Stimulated activated CD4-positive, alpha-beta T cell treated with anti-CD3 and anti-CD28 coated beads, TNF-alpha, amount 100 ng/mL, for 48 hours (primary cell): Measurements from ENCODE around the gene CKMT2.

Source experiments
- DNase-seq, 3 donors: peaks; one replicate each; pipeline ENCODE4 v3.0.0-alpha.2; 2020; ENCODE audit warnings: low read depth in 3 of 3

CKMT2 gene

DNA sequence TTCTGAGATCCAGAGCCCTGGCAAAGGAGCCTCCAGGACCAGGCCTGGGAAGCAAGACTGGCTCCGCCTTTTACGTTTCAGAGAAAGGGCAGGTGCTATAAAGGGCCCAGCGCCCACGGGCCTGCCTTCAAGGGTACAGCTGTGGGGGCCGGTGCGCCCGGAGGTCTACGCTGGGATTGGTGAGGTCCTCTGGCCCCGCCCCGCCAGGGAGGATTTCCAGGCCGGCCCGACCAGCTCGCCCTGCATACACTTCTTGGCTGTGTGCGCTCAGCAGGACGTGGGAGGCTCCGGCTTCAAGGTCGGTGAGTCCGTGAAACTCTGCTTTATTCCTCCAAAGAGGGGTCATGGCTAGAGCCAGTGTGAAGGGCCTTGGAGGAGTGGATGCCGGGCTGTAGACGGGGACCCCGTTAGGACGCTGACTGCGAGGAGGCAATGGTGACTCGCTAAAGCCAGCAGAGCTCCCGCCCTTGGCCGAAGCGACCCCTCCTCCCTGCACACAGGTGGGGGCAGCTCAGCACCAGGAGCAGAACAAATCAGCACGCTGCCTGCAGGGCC is at the start of gene CKMT2:
CKMT2 (plus strand) TSS at position 243 of the 555 bp plus-strand sequence. CDS start 17,811 bp downstream, outside the sequence.
- no peak for DNase-seq

- no peak for DNase-seq
Observed at GRCh38 chr5:81183811-81184748, 49.0 kb upstream of the CKMT2 start.

GRCh38 chr5:81184749-81185110 is 48.4 kb upstream of the CKMT2 start:
- no peak for DNase-seq

- DNase-seq, result no peak
Observed at GRCh38 chr5:81187885-81188284, 45.2 kb upstream of the CKMT2 start.

DNA sequence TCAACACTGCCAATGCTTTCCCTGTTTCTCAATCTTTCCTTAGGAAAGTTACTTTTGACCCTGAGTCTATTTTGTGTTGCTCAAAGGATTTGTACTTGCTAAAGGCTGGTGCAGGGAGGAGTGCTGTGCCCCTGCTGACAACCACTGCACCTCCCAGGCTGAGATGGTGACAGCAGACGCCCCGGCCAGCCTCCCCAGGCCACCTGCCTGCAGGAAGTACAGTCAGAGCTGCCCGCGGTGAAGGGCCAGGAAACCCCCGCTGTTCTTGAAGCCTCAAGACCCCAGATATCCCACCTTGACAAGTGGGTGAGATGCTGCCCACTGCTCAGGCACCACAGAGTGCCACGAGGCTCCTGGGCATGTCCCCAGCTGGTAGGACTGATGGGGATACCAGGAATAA is 44.2 kb upstream of the CKMT2 start:
- no peak for DNase-seq

DNA sequence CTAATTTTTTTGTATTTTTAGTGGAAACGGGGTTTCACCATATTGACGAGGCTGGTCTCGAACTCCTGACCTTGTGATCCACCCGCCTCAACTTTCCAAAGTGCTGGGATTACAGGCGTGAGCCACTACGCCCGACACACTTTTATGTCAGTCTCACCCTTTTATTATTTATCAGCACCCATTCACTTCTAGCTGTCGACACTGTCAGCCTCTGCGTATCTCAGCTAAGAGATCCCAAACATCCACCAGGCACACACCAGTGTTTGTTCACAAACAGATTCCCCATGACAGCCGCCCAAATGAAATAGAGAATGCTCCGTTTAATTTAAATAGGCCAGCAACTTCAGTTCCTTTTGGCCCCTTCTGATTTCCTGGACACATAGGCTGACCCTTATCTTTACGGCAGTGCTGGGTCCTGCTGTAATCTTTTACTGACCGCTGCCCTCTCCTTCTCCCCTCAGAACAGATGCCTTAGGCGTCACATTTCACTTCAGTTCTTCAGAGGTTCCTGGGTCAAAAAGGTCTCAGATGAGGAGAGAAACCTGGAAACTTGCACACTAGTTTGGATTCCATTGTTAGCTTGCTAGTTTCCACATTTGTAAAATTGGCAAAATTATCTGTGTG is 43.1 kb upstream of the CKMT2 start:
- no peak for DNase-seq

DNA sequence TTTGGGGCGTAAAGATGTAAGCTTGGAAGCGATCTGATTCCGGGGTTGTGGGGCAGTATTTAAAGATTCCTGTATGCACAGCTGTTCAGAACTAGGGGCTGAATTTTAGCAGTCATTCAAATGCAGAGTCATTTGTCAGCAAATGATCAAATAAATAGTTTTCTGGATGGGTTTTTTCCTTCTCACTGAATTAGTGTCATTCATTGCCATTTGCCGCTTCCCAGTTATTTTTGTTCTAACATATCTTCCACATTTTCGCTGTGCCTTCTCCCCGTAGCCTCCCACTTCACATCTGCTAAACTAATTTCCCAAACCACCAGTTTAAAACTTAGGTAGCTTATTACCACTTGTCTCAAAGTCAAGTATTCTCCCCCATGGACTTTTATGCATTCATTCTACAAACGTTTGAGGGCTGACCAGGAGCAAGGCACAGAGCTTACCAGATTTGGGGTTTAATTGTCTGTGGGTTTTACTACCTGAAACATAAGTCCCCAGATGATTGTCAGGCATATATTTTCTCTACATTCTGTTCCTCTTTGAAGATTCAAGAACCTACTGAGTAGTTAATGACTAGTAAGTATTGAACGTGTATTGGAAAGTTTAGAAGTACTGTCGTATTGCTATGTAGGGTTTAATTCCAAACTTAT is 41.3 kb upstream of the CKMT2 start:
- no peak for DNase-seq

GRCh38 chr5:81192373-81192750 is 40.8 kb upstream of the CKMT2 start:
- DNase-seq, result no peak

DNA sequence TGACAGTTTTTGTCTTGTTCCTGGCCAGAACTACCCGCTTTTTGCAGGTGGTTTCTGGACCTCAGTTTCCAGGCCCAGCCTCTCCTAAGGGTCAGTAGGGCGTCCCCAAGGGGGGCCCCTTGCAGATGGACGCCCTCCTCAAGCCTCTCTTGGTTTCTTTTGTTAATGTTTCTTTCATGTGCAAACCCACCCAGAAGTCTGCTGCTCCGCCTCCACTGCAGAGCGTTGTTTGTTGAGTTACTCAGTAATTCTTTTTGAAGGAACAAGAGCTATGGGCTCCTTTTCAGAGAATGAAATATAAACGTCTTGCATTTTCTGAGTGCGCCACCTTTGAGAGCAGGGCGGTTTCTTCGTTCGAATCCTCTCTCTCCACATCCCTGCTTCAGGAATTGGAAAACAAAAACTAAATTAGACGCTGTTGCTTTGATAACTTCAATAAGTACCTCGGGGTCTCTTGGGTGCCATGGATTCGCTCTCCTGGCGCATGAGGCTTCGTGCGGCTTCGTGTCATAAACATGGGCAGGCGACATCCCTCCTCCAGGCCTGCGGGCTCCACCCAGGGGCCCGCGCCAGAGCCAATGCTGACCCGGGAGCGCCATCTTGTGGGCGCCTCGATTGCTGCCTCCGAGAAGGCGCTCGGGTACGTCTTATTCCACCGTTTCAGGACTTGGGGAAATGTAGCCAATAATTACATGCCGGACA is 38.3 kb upstream of the CKMT2 start:
- peak; percentile 70 to 76 (median 76) for DNase-seq

DNA sequence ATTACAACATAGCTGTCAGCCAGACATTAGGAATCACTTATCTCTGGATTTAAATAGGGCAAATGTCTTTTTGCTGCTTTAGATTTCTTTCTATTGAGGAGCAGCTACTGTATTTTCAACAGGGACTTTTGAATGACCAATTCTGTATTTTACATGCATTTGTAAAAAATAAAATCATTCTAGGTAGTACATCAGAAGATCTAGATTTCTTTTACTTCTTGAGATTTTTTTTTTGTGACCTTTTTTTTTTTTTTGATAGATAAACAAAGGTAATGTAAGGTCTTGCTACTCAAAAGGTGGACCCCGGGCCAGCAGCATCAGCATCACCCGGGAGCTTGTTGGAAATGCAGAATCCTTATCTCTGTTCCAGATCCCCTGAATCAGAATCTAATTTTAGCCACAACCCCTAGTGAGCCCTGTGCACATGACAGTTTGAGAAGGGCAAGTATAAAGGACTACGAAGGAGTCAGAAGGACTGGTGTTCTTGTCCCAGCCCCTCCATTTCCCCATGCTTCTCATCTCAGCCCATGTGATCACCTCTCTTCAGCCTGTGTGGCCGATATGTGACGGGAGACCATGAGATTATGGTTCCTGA is 37.7 kb upstream of the CKMT2 start:
- no peak for DNase-seq

DNA sequence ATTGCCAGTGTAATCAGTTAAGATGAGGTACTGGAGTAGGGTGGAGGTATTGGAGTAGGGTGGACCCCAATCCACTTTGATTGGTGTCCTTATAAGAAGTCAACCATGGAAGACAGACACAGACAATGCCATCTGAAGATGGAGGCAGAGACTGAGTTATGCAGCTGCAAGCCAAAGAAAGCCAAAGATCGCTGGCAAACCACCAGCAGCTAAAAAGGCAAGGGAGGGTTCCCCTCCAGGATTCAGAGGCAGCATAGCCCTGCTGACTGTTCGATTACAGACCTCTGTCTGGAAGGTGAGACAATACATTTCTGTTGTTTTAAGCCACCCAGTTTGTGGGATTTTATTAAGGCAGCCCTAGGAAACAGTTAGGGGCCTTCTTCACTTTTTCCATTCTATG is 30.5 kb upstream of the CKMT2 start:
- DNase-seq, result no peak

- DNase-seq, result no peak
Observed at GRCh38 chr5:81203729-81204128, 29.4 kb upstream of the CKMT2 start.

DNA sequence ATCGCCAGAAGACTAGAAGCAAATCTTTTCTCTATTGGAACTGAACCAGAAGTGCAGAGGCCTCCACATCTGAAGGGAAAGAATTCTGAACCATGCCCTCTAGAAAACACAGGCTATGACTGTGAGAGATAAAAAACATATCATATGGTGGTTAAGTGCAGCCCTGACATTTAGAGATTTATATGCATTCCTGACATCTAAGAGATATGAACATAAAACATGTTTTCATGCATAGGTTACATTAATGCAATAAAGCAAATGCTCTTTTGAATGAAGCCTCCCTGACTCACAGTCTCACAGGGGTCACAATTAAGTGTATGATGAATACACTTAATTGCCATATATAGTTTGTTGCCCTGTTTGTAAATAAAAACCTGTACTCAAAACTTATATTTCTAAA is 28.9 kb upstream of the CKMT2 start:
- no peak for DNase-seq

DNA sequence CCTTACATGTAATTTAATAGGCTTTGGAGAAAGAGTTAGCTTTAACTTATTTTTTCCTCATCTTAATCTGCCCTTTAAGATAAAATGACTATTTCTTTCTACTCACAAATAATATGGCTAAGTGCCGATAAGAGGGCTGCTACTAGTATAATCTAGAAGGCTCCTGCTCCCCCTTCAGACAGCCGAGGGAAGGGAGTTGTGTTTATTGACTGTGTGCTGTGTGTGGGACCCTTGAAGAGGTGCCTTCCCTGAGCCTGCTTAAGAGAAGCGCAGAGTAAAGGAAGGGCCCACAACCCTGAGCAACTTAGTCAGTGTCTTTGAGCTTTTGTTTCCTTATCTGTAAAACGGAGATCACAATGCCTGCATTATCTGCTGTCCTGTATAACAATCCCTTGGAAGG is 28.1 kb upstream of the CKMT2 start:
- DNase-seq, result no peak

DNA sequence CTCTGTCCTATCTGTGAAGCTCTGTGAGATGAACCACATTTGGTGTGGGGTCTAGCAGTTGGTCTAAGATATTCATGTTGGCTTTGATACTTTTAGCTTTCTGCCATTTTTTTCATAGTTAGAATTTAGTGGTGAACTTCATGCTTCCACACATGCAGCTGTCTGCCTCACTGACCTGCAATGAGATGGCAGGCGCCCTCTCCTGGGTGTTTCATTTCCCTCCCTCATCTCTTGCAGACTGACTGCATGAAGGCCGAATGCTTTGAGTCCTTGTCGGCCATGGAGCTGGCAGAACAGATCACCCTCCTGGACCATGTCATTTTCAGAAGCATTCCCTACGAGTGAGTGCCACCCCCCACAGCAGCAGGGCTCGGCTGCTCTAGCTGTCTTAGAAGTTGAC is 26.1 kb upstream of the CKMT2 start:
- no peak for DNase-seq

- no peak for DNase-seq
Observed at GRCh38 chr5:81208904-81209303, 24.2 kb upstream of the CKMT2 start.

- DNase-seq, result no peak
Observed at GRCh38 chr5:81209386-81209785, 23.7 kb upstream of the CKMT2 start.

DNA sequence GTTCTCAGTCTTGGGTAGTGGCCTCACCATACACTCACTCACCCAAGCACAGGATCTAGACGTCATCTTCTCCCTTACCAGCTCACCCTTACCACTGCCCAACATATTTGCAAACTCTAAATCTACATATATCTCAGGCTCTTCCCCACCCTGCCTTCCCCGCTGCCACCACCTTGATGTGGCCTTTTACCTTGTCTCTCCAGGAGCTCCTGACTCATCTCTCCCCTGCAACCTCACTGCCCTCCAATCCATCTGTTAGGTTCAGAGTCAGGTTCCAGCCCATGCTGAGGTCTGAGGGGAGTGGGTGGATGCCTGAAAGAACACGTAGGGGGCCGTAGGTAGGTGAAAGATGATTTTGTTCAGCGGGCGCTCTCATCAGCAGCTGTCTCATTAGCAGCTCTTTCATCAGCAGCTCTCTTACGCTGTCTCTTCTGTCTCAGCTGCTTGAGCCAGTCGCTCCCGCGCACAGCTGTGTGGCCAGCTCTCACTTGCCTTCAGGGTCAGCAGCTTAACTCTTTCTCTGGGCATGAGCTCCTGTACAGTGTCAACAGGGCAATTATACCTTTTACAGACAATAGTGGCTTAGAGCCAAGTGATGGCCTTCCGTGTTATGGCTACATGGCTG is 23.1 kb upstream of the CKMT2 start:
- DNase-seq, result peak in 1 of 3 donors; percentile 14

GRCh38 chr5:81212211-81212751 is 20.8 kb upstream of the CKMT2 start:
- DNase-seq, result no peak

- no peak for DNase-seq
Observed at GRCh38 chr5:81213070-81213469, 20.1 kb upstream of the CKMT2 start.

- DNase-seq, result no peak
Observed at GRCh38 chr5:81214848-81215247, 18.3 kb upstream of the CKMT2 start.
